HG03066 (cell line): ENCODE measurements around the gene DPF3.
"Not testable (repeated sequence)": the region's sequence is repeated elsewhere in the genome, so short reads cannot be mapped to it uniquely, and the experiment has no call there.

ENCODE experiments used
- ATAC-seq: cut with Tn5 transposase; IDR thresholded peaks from one replicate; pipeline ENCODE4 v1.9.1; 2021; ENCODE audit warnings: low read depth; ENCODE audit not compliant: unreplicated experiment

Gene DPF3

DNA sequence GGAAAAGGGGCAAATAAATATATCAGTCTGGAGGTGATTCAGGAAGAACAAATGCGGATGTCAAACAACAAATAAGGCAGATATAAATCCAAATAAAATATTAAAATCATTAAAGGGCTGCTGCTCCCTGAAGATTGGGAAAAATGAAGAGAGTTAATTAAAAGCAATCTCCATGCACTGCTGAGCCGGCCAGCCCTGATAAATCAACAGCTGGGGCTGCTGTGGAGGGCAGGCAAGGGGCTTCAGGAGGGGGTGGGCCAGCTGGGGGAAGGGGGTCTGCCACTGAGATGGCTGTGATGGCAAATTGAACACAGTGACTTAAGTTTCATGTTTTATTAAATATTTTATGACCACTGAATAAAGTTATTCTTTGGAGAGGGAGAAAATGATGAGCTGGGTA, 12.4 kb downstream of the DPF3 start:
- ATAC-seq = no peak

DNA sequence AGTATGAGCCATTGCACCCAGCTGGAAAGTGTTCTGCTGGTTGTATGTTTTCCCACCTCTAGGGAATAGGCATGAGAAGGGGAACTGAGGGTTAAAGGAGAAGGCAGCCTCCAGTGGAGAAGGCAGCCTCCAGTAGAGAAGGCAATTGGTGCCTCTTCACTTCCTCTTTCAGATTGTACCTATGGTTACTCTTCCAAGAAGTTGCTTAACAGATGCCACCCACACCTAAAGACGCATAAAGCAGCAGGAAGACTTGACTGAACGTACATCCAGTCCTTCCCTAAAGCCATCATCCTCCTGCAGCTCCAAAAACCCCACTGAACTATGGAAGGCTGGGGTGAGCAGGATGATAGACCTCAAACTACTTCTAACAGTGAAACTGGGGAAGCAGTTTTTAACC, 13.1 kb downstream of the DPF3 start:
- ATAC-seq = no peak

DNA sequence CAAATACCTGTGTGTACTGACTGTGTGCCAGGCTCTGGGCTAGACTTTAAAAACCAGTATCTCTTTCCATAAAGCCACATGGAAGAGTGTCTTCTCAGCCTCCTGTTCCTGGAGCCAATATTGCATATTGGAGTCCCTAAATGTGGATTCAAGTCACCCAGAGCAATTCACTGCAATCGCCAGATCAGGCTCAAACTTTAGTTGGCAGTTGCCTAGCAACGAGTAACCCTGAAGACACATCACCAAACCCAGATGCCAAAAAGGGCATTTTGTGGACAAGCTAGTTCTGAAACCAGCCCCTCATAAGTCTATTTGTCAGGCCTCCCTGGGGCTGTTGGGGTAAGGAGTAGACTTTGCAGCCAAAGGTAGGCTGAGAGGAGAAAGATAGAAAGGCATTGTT, 13.7 kb downstream of the DPF3 start:
- no peak for ATAC-seq

DNA sequence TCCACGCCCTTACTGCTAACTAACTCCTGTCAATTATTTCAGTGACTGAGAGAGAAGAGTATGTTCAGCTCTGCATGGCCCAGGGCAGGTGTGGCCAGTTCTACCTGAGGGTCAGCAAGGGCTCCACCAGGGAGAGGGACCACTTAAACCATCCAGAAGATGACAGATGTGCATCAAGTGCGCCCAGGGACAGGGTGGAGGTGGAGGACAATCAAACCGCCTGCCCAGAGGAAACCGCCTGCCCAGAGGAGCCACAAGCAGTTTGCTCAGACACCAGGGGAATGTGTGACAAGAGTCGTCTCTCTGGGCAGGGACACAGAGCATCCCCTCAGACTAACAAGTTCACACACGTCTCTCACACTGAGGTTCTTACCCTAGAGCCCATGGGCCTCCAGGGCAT, 14.5 kb downstream of the DPF3 start:
- no peak for ATAC-seq

DNA sequence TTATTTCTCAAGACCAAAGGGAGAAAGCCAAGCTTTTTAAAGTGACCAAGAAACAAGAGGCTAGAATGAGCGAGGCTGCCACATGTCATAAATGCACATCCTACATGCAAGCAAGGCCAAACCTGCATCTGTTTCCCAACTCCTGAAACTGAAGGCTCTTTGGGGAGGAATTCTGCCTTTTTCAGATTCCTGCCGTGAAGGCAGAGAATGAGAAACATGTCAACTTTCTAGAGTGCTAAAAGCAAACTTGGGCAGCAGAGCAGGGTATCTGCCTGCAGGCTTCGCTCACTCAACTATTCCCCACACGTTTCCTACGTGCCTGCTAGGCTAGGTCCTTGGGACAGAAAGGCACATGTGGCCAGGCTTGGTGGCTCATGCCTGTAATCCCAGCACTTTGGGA, 15.2 kb downstream of the DPF3 start:
- no peak for ATAC-seq

DNA sequence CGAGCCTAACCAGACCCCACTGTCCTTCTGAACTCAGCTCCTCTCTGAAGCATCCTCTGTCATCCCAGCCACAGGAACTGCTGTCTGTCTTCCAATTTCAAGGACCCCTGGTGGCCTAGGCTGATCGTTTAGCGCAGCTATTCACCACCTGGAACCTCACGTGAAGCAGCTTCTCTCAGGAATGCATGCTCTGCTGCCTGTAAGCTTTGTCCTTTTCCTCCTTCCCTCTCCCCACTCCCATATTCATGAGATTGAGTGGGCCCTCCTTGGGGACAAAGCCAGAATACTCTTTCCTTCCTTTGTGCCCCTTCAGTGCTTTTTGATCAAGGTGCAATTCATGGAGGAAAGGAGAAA, 17.2 kb downstream of the DPF3 start:
- ATAC-seq = no peak

DNA sequence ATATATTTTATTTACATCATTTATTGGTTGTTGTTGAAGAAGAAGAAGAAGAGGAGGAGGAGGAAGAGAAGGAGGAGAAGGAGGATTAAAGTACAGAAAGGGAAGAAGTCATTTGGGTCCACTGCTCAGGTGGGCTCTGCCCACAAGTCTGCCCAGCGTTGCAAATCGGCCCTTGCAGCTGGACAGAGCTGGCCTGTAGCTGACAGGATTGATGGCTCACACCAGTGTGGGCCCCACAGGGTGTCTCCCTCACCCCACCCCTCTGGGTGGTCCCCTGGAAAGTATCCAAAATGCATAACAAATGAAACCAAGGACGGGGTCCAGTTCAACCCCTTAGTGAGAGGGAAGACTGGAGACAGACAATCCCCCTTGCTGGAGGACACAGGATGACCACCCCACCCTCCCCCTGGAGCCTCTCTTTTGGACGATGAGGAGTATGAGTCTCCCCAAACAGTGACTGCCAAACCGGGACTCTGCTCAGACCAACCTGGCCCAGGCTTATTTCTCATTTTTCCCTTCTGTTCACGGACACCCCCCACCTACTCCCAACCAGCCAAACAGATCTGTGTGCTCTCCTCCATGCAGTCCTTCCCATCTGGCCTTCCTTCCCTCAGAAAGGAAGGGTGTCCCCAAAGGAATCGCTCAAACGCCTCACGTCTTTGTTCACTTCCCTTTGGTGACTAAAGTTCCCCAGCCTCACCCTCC, 17.7 kb downstream of the DPF3 start:
- ATAC-seq = no peak

DNA sequence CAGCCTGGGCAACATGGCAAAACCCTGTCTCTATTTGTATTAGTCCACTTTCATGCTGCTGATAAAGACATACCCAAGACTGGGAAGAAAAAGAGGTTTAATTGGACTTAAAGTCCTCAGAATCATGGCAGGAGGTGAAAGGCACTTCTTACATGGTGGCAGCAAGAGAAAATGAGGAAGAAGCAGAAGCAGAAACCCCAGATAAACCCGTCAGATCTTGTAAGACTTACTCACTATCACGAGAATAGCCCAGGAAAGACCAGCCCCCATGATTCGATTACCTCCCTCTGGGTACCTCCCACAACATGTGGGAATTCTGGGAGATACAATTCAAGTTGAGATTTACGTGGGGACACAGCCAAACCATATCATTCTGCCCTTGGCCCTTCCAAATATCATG, 23.0 kb downstream of the DPF3 start:
- ATAC-seq = not testable (repeated sequence)

DNA sequence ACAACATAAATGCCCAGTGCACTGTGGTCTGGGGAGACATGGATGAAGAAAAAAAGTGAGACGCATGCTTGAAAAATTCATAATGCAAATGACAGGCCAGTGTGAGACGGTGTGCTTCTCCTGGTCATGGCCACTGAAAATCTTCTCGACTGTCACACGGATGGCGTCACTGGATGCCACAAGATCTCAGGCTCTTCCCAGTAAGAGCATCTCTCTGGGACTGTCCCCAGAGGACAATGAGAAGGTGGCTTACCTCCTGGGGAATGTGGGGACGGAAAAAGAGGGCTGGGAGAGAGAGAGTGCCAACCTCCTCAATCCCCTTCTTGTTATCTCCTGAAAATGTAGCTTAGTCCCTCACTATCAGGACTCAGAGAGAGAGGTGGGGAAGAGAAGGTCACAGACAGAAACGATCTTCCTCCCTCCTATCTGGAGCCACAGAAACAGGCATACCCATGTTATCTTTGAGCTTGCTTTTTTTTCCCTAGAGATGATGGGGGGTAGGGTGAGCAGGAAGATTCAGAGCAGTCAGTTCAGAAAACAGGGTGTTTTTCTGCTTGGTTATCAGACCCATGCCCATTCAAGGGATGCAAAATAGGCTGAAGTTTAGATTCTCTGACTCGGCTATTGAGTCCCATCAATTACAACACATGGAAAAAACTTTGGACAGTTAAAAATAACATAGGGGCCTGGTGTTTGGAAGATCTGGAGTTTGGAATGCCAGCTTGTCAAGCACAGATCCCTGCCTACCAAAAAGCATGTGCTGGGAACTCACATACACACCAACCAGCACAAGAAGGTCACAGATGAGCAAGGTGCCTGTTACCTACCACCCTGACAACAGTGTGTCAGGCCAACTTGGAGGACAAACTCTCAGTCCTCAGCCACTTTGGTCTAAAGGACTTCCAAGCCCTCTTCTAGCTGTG, 24.2 kb downstream of the DPF3 start:
- no peak for ATAC-seq

DNA sequence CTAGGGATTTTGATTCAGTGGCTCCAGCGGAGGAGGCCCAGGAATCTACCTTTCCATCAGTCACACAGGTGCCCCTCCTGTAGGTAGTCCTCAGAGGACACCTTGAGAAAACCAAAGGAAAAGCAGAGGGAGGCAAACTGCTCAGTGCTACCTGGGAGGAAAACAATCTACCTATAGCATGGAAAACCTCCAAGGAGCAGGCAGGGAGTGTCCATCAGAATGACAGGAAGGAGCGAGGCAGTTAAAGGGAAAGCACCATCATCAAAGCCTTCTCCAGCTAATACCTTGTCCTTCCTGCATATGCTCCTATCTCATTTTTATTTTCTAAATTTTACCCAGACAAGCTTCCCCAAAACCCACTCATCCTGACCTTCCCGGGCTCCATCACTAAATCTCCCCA, 25.4 kb downstream of the DPF3 start:
- ATAC-seq = no peak

DNA sequence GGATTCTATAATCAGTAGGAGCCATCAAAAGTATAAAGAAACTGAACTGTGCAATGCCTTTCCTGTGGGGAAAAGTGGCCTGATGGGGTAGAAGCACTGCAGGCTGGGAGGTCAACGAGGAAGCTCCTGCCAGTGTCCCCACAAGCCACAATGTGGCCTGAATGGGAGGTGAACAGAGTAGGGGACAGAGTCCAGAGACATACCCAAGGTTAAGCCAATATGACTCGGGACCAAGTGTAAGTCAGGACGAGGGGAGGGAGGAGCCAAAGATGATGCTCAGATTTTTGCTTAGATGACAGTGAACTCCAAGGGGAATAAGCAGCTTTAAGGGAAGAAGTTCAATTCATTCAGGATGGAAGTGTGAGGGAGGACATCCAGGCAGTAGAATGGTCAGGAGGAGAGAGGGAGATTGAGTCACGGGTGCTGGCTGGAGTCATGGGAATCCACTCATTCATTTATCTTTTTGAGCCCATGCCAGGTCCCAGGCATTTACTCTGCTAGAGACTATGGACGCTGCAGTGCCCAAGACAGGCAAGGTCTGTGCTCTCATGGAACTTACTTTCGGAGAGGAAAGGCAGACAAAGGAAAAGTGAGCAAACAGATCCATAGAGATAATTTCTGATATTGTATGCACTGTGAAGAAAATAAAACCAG, 29.1 kb downstream of the DPF3 start:
- ATAC-seq = no peak

DNA sequence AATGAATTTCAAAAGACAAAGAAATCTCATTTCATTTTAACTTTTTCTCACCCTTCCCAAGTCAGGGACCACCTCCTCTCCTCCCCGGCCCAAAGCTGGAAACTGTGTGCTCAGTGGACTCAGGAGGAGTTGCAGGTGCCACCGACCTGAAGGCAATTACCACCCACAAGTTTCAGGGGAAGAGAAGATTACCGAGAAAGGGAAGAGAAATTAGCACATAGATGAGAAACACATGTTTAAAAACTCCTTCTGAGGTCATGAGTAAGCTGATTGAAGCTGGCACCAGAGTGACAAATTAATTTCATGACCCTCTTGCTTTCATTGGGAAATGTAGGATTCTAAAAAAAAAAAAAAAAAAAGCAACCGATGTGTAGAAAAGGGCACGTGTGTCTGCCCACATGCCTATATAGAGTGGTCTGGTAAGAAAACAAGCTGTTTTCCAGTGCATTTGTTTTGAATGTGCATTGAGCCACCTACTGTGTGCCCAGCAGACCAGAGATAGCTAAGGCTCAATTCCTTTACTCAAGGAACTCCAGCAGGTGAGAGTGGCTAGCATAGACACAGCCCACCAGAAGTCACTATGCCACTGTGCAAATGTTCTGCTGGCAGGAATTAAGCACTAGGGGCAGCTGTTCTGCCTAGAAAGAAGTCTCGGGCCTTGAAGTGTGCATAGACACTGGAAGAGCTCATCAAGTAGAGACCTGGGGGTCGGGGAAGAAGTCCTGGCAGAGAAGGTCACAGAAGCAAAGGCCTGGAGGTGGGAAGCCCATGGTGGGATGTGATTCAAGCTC, 30.5 kb downstream of the DPF3 start:
- ATAC-seq = peak; percentile 73

DNA sequence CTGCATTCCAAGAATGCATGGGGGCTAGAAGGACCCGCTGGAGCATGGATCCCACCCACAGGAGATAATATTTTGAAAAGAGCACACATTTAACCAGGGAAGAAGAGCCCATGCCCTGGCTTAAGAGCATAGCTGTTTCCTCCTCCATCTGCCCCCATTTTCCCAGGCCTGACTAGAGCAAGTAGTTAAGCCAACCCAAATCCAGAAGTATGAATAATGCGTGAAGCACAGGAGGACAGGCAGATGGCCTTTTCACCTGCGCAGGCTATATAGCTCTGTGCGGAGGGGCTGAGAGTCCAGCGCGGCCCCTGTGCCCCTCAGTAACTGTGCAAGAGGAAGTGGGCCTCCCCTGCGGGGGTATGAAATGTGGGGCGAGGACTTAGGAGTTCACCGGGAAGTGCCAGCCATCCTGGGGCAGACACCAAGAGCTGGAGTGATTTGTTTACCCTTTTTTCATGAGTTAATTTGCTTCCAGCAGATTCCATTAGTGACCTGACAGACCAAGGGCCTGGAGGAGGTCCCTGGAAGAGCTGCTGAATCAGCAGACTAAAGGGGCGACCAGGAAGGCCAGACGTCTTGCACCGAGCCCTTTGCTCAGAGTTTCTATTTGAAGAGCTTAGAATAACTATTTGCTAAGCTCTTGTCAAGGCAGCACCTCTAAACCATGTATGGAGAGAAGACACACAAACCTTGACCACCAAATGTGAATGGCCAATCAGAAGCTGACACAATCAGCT, 37.2 kb downstream of the DPF3 start:
- ATAC-seq = no peak

DNA sequence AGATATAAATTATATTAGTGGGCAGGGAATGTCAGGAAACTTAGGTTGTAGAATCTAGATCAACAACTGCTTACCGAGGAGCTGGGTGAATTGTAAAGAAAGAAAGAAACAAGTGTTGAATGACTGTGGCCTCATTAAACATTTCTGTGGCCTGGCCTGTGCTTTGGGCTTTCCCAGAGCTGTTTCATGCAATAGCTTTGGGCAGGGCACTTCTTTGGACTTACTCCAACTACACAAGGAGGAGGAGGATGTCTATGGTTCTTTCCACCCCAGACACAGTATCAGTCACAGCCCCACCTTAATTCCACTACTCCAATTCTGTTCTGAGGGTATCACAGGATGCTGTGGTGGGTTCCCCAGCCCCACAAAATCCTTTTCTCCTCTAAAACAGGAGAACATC, 38.0 kb downstream of the DPF3 start:
- no peak for ATAC-seq

DNA sequence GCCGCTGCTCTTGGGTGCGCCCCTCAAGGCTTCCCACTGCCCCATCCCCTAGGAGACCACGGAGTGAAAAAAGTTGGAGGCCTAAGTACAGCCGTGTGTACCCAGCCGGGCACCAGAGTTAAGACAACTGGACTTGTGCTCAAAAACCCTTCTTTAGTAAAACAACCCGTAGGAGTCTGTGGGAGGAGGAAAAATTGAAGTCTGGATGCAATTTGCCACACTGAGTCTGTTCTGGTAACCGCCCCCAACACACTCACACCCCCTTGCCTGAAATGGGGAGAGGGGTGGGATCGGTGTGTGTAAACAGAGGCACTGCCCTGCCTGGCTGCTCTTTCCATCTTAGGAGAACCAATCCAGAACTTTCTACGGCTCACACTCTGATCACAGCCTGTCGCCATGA, 41.7 kb downstream of the DPF3 start:
- ATAC-seq = no peak

DNA sequence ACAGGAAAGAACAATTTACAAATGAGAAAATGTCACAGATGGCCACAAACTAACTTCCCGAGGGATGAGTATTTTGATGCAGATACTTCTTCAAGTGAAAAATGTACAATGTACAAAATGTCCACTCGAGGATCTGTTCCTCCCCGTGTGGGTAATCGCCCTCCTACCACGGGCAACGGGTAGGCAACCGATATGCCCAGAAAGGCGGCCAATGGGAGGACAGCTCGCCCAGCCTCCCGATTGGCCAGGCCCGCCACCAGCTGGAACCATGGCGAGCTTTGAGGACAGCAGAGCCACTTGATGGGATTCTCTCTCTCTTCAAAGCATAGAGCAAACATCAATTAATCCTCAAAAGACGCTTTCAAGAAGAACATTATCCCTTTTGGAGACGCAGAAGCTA, 42.3 kb downstream of the DPF3 start:
- ATAC-seq = no peak

DNA sequence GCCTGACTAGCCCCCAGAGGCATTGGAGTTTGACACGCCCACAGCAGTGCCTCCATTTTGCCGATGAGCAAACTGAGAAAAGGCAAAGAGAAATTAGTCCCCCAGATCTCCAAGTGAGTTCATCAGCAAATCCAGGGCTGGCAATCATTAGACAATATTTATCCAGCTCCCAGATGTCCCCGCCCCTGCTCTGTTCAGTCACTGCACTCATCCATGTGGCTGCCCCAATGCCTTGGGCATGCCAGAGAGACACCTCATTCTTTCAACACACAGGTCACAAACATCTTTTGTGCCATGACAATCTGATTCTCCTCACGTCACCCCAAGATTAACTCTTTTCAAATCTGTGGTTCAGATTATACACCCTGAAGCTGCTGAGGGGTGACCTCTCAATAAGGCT, 43.5 kb downstream of the DPF3 start:
- no peak for ATAC-seq

DNA sequence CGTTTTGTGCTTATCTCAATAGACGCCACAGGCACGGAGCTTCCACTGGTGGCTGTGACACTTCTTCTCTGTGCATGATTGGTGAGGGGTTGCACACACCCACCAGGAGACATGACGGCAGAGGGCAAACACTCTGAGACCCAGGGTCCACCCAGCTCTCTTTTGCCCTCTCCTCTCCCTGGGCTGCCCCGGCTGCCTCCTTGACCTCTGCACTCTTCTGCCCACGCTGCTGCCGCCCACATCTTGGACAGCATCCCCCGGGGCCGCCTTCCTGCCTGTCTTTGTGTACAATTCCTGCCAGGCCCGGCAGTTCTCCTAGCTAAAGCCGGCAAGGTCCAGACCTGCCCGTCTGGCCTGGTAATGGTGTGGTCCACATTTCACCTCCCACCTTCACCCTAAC, 44.7 kb downstream of the DPF3 start:
- no peak for ATAC-seq

DNA sequence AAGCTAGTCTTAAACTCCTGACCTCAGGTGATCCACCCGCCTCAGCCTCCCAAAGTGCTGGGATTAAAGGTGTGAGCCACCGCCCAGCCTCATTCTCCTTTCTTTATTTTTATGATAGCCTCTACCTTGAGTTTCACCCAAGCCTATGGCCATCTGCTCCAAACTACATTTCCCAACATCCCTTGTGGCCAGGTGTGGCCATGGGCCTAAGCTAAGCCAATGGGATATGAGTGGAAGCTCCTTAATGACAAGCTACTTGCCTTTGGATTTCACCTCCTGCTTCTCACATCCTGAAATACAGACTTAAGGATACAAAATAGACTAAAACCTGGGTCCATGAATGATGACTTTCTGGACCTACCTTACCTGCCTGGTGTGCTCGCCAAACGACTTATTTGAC, 46.2 kb downstream of the DPF3 start:
- ATAC-seq = no peak

DNA sequence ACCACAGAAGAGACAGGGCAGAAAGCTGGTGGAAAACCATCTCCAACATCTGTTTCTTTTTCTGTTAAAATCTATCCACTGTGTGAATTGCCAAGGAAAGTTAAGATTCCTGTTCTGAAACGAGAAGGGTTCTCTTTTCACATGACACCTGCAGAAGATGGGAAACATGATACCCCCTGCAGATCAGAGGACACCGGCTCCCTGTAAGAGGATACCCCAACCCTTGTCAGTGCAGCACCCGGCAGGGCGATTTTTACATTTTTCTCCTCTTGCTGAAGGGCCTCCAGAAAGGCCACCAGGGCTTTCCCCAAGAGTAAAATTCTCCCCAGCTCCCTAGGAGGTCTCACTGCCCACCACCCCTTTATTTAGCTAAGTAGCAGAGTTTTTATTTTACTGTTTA, 48.2 kb downstream of the DPF3 start:
- no peak for ATAC-seq
